GM13976 (cell line): Measurements from ENCODE around the gene CTIF.

Source experiments
- DNase-seq: peaks from one replicate; pipeline ENCODE4 v3.0.0; 2012; ENCODE audit warnings: low spot score
- in situ Hi-C: fragments of 300-500 bp; cut with MboI; formaldehyde crosslinking; loops from one replicate; pipeline ENCODE4 v1.12.0; 2022; ENCODE audit warnings: low sequenced_read_pairs, mixed read lengths, inconsistent platforms; ENCODE audit not compliant: unreplicated experiment
- TF ChIP-seq, protein P1 (sequence below): IDR thresholded peaks from 2 replicates; pipeline ENCODE4 v1.5.1; 2012; ENCODE audit warnings: borderline replicate concordance, mild to moderate bottlenecking; ENCODE audit not compliant: insufficient read depth; ENCODE audit errors: extremely low read depth, missing control alignments, control extremely low read depth

Gene CTIF

DNA sequence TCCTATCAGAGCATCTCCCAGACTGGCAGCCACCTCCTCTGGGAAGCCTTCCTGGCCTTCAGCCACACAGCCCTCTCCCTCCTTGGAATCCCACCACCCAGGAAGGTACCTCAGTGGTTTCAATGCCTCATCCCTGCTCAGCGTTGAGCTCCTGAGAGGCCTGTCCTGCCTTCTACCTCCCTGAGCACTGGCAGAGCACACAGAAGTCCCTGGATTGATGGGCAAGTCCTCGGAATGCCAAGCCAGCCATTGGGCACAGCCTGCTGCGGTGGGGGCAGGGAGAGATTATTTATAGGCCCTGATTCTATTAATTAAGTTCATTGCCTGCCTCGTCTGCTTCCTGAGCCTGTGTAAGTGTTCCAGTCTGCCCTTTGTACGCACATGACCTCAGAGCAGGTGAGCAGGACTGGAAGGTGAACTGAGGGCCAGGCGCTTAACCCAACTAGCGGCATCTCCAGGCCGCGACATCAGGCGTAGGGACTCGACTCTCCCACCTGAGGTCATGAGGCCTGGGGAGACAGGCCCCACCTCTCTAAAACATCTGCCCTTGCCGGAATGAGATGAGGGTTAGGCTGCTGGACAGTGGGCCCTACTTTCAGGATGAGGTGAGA, 348.6 kb downstream of the CTIF start:
- TF ChIP-seq, protein P1, sequence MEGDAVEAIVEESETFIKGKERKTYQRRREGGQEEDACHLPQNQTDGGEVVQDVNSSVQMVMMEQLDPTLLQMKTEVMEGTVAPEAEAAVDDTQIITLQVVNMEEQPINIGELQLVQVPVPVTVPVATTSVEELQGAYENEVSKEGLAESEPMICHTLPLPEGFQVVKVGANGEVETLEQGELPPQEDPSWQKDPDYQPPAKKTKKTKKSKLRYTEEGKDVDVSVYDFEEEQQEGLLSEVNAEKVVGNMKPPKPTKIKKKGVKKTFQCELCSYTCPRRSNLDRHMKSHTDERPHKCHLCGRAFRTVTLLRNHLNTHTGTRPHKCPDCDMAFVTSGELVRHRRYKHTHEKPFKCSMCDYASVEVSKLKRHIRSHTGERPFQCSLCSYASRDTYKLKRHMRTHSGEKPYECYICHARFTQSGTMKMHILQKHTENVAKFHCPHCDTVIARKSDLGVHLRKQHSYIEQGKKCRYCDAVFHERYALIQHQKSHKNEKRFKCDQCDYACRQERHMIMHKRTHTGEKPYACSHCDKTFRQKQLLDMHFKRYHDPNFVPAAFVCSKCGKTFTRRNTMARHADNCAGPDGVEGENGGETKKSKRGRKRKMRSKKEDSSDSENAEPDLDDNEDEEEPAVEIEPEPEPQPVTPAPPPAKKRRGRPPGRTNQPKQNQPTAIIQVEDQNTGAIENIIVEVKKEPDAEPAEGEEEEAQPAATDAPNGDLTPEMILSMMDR = no peak
- in situ Hi-C loops = loop anchor here (25.0 kb wide), 1 partner anchor 100 kb away; no protein-coding TSS in a partner anchor
- no peak for DNase-seq

DNA sequence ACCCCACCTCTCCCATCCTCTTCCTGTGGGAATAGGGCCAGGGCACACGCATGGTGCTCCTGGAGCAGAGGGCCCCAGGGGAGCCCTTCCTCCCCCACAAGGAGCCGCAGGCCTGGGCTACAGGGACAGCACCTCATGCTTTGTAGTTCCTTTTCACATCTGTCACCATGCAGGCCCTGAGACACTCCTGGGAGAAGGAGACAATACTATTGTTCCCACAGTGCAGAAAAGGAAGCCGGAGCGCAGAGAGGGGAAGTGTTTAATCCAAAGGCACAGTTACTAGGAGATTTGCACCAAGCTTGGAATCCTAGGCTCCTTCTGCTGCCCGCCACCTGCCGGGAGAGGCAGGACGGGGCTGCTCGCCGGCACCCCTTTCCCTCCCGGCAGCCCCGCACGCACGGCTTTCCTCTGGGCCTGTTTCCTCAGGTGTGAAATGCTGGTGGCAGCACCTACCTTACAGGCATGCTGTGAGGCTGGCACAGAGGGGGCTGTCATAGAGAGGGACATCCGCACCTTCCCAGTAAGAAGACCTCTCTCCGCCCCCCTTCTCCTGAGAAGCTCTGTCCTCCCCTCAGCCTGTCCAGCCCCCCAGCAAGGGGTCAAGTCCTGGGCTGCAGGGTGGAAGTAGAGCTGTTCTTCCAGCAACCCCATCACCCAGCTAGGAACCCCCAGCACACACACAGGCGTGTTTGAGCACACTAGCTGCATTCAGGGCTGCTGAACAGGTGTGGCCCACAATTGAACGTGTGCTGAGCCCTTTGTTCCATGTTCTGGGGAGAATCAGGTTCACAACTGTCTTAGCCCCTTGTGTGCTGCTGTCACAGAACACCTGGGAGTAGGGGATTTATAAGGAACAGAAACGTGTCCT, 349.3 kb downstream of the CTIF start:
- DNase-seq = no peak
- TF ChIP-seq, protein P1 = no peak
- in situ Hi-C loops = loop anchor here (25.0 kb wide), 1 partner anchor 99 kb away; no protein-coding TSS in a partner anchor

DNA sequence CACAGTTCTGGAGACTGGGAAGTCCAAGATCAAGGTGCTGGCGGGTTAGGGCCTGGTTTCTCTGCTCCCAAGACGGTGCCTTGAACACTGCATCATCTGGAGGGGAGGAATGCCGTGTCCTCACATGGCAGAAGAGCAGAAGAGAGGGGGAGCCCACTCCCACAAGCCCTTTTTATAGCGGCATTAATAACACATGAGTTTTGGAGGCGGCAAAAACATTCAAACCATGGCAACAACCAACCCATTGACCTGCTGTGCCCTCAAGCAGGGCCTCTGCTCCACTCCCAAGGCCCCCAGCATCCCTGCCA, 349.9 kb downstream of the CTIF start:
- in situ Hi-C loops = loop anchor here (25.0 kb wide), 1 partner anchor 99 kb away; no protein-coding TSS in a partner anchor
- DNase-seq = no peak
- TF ChIP-seq, protein P1 = no peak

DNA sequence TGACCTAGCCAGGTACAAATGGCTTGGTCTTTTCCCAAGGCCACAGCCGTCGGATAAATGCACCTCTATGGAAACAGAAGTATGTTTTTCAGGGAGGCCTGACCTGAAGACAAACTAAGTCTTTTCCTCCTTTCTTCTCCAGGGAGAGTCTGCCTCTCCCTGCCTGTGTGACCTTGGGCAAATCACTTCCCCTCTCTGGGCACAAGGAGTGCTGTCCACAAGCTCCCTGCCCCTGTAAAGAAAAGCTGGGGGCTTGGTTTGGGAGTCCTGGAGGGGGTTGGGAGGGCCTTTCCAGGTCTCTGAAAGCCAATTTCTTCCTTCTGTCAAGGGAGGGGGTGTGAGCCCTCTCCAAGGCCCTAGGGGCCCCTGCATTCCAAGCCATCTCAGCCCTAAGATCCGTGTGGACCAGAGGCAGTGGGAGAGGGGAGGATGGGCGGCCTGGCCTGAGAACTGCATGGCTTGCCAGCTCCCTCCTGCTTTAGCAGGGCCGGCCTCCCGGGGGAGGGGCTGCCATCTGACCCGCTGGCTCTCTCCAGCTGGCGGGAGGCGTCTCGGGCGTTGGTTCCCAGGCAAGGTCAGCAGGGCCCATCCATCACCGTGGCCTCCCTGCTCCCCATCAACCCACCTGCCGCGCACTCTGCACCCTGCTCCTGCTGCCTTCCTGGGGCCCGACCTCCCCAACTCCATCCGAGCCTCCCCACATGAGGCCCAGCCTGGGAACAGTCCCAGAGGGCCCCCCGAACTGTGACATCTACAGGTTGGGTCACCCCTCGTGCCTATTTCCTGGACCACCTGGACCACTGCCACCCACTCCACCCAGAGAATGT, 350.5 kb downstream of the CTIF start:
- in situ Hi-C loops = loop anchor here (25.0 kb wide), 1 partner anchor 98 kb away; no protein-coding TSS in a partner anchor
- TF ChIP-seq, protein P1 = no peak

DNA sequence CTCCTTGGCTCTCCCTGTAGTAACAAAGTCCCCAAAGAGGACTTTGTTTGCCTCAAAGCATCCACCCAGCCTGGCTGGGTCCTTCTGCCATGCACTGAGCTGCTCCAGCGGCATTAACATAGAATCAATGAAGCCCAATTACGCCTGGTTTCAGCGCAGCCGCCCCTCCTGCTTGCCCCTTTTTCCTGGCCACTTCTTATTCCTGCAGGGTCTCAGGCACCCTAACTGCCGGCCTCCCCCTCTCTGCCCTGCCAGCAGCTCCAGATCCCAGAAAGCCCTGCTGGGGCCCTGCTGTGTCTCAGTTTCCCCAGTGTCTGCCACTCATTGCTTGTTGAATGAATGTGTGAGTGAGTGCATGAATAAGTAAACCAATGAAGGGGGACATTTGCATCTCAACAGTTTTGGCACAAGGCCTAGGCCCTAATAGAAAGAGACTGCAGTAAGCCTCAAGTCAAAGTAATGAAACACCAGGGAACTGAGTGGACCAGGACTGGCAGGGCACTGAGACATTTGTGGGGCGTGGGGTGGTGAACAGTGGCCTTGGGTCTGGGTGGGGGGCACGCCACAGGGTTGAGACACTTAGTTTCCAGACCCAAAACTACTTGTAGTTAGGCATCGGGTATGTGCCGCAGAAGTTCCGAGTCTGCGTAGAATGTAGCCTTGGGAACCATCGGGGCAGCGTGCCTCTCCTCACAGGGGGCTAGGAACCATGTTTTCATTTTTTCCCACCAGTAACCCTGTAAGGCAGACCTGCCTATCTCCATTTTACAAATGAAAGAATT, 351.3 kb downstream of the CTIF start:
- no peak for DNase-seq
- in situ Hi-C loops = loop anchor here (25.0 kb wide), 1 partner anchor 97 kb away; no protein-coding TSS in a partner anchor
- TF ChIP-seq, protein P1 = no peak

More for the DNA sequence above, 350.5 kb downstream of the CTIF start:
- no peak for DNase-seq
